Endodermal cell (in vitro differentiated cells): ENCODE results near the gene ISG20. TPM values are rescaled to one million over a fixed set of nuclear protein-coding genes. Genes with fewer than 3 reads are reported as not detected.

Experiments
- DNase-seq: peaks from one replicate; pipeline ENCODE4 v3.0.0-alpha.2; 2017
- H3K27ac ChIP-seq: 2 replicates; pipeline ENCODE4 v1.5.1; 2013; ENCODE audit warnings: mild to moderate bottlenecking, low read depth, low read length, moderate library complexity
- H3K27me3 ChIP-seq: 2 replicates; pipeline ENCODE4 v1.6.1; 2013; ENCODE audit warnings: mild to moderate bottlenecking, low read length, moderate library complexity; ENCODE audit not compliant: insufficient read depth, control insufficient read depth, poor library complexity, severe bottlenecking
- H3K36me3 ChIP-seq: 2 replicates; pipeline ENCODE4 v1.7.0; 2013; ENCODE audit warnings: mild to moderate bottlenecking, low read length, moderate library complexity; ENCODE audit not compliant: control insufficient read depth, insufficient read depth
- H3K4me1 ChIP-seq: one replicate; pipeline ENCODE4 v1.7.0; 2013; ENCODE audit warnings: low read length; ENCODE audit not compliant: control insufficient read depth, insufficient read depth
- H3K4me3 ChIP-seq: 2 replicates; pipeline ENCODE4 v1.5.1; 2013; ENCODE audit warnings: mild to moderate bottlenecking, low read length, moderate library complexity
- H3K9ac ChIP-seq: 2 replicates; pipeline ENCODE4 v1.6.1; 2013; ENCODE audit warnings: mild to moderate bottlenecking, low read length, moderate library complexity; ENCODE audit not compliant: poor library complexity, severe bottlenecking; ENCODE audit errors: extremely low read depth
- H3K9me3 ChIP-seq: 2 replicates; pipeline ENCODE4 v1.6.1; 2013; ENCODE audit warnings: mild to moderate bottlenecking, low read length, moderate library complexity; ENCODE audit not compliant: control insufficient read depth
- H3K27ac Mint-ChIP-seq: 2 replicates; pipeline ENCODE4 v1.8.0; 2020; ENCODE audit warnings: mixed read lengths
- H3K27me3 Mint-ChIP-seq: 2 replicates; pipeline ENCODE4 v1.8.0; 2021; ENCODE audit warnings: mild to moderate bottlenecking, mixed read lengths; ENCODE audit not compliant: insufficient read depth
- H3K36me3 Mint-ChIP-seq: 2 replicates; pipeline ENCODE4 v1.8.0; 2020; ENCODE audit warnings: low read depth, mixed read lengths
- H3K4me1 Mint-ChIP-seq: 2 replicates; pipeline ENCODE4 v1.8.0; 2020; ENCODE audit warnings: mixed read lengths
- H3K4me3 Mint-ChIP-seq: 2 replicates; pipeline ENCODE4 v1.8.0; 2020; ENCODE audit warnings: mild to moderate bottlenecking, moderate library complexity, mixed read lengths
- H3K9me3 Mint-ChIP-seq: 2 replicates; pipeline ENCODE4 v1.8.0; 2020; ENCODE audit warnings: mild to moderate bottlenecking, mixed read lengths
- WGBS, 2 experiments: methylation state at CpG; one replicate each; pipeline versions ENCODE4 v1.1.5 to v1.1.7; 2013; ENCODE audit warnings: missing lambda C conversion rate in 2 of 2, mixed read lengths in 1 of 2; ENCODE audit not compliant: insufficient coverage in 1 of 2, insufficient read length in 1 of 2; 5-methylcytosine and 5-hydroxymethylcytosine counted together
- total RNA-seq, 2 donors: library from RNA; stranded (reverse); fragmentation: NEBNext Ultra II Directional in 1 of 2; extraction: Animal tissue kit (Norgen Biotek cat#: 25700) in 1 of 2; gene quantifications; 2 replicates in 1 of 2; 3 replicates in 1 of 2; pipeline ENCODE4 v1.2.1, GENCODE V29; 2021
- TF ChIP-seq, protein P1 (sequence below): fragments of 200-600 bp; sonication (generic); conservative IDR thresholded peaks from 2 replicates; pipeline ENCODE4 v1.5.0; 2021; ENCODE audit warnings: antibody characterized with exemption, mild to moderate bottlenecking

The ISG20 gene
- total RNA-seq, 2 donors from 2014 or later: 9.3 to 11.4 TPM

DNA sequence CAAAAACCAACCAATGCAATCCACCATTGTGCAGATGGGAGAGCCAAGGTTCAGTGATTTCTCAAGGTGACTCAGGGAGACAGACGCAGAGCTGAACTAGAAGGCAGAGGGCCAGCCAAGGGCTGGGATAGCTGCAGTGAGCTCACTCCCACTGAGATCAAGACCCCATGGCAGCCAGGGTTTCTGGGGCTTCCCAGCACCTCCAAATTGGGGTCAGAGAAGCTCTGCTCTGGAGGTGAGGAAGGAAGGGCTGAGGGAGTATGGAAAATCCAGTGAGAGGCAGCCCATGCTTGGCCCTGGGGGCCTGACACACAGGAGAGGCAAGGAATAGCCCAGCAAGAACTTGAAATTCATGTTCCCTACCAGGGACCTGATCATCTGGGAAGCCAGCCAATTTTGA lies 61.0 kb downstream of the ISG20 start:
- WGBS, 2 experiments: 89 to 100% methylated on average over 1 of the region's 1 CpG
- Mint-ChIP-seq H3K4me3 (no peak overlapping the region), H3K4me1 (peaks cover 3% of the 10 kb centered on the region), H3K27ac (no peak overlapping the region), H3K27me3 (peaks cover 63% of the 10 kb centered on the region), H3K9me3 (no peaks in the 10 kb centered on the region), H3K36me3 (no peaks in the 10 kb centered on the region)
- no peak for DNase-seq
- Histone ChIP-seq H3K36me3 (no peaks in the 10 kb centered on the region), H3K4me1 (no peaks in the 10 kb centered on the region), H3K27ac (no peak overlapping the region), H3K27me3 (peaks cover 67% of the 10 kb centered on the region), H3K9me3 (no peaks in the 10 kb centered on the region), H3K4me3 (no peak overlapping the region), H3K9ac (no peak overlapping the region)
- TF ChIP-seq, protein P1, sequence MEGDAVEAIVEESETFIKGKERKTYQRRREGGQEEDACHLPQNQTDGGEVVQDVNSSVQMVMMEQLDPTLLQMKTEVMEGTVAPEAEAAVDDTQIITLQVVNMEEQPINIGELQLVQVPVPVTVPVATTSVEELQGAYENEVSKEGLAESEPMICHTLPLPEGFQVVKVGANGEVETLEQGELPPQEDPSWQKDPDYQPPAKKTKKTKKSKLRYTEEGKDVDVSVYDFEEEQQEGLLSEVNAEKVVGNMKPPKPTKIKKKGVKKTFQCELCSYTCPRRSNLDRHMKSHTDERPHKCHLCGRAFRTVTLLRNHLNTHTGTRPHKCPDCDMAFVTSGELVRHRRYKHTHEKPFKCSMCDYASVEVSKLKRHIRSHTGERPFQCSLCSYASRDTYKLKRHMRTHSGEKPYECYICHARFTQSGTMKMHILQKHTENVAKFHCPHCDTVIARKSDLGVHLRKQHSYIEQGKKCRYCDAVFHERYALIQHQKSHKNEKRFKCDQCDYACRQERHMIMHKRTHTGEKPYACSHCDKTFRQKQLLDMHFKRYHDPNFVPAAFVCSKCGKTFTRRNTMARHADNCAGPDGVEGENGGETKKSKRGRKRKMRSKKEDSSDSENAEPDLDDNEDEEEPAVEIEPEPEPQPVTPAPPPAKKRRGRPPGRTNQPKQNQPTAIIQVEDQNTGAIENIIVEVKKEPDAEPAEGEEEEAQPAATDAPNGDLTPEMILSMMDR: no peak

DNA sequence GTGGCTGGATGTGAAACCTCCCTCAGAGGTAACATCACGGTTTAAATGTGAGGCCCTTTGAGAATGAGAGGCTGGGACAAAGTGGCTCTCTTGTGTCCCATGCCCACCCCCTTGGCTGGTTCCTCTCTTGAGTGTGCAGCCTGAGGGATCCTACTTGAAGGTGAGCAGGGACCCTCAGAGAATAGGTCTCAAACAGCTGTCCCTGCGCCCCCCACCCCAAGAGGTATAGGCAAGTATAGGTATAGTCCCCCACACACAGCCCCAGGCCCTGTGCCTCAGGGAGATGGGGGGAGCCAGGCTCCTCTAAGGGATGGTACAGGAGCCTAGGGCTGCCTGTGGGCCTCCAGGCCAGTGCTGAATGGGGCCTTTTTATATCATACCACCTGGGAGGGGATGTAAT lies 61.9 kb downstream of the ISG20 start:
- H3K4me3 ChIP-seq: no peak overlapping the region
- H3K36me3 ChIP-seq: no peaks in the 10 kb centered on the region
- H3K4me1 ChIP-seq: no peaks in the 10 kb centered on the region
- Mint-ChIP-seq H3K36me3 (no peaks in the 10 kb centered on the region), H3K9me3 (no peaks in the 10 kb centered on the region), H3K4me3 (no peak overlapping the region), H3K27me3 (peaks cover 62% of the 10 kb centered on the region), H3K27ac (no peak overlapping the region), H3K4me1 (peaks cover 3% of the 10 kb centered on the region)
- no peaks in the 10 kb centered on the region for H3K9me3 ChIP-seq
- H3K9ac ChIP-seq: no peak overlapping the region
- TF ChIP-seq, protein P1: no peak
- DNase-seq: no peak
- peaks cover 76% of the 10 kb centered on the region for H3K27me3 ChIP-seq
- WGBS, 2 experiments: 88% methylated on average over 2 of the region's 2 CpGs; no CpG with 5 or more reads in 1 of the 2 experiments
- no peak overlapping the region for H3K27ac ChIP-seq

DNA sequence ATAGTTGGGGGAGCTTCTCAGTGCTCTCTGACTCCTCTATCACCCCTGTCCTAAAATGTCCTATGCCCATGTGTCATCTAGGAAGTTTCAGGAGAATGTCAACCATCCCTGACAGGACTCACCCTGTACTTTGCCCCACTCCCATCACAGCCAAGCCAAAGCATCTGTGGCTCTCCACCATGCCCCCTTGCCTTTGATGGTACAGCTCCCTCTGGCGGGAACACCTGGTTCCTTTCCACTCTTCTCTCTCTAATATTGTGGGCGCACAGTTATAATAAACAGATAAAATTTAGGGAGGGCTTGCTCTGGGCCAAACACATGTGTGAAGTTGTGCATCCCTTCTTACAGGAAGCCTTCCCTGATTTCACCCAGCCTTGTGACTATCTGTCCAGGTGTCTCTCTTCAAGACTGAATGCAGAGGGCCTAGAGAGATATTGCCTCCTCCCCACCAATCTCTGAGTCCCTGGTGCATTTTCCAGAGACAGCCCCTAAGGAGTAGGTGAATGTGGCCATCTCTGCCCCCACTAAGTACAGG lies 62.8 kb downstream of the ISG20 start:
- TF ChIP-seq, protein P1: peak; percentile 83
- peaks cover 81% of the 10 kb centered on the region for H3K27me3 ChIP-seq
- Mint-ChIP-seq H3K4me1 (peaks cover 3% of the 10 kb centered on the region), H3K9me3 (no peaks in the 10 kb centered on the region), H3K27me3 (peaks cover 68% of the 10 kb centered on the region), H3K4me3 (no peak overlapping the region), H3K27ac (no peak overlapping the region), H3K36me3 (no peaks in the 10 kb centered on the region)
- peak; percentile 84 for DNase-seq
- H3K36me3 ChIP-seq: no peaks in the 10 kb centered on the region
- H3K4me3 ChIP-seq: no peak overlapping the region
- no peaks in the 10 kb centered on the region for H3K9me3 ChIP-seq
- 43% methylated on average over 2 of the region's 2 CpGs; no CpG with 5 or more reads in 1 of the 2 experiments for WGBS, 2 experiments
- H3K27ac ChIP-seq: no peak overlapping the region
- no peaks in the 10 kb centered on the region for H3K4me1 ChIP-seq
- no peak overlapping the region for H3K9ac ChIP-seq
